K562 (cell line): ENCODE measurements around the gene FNDC11. TPM values are rescaled to one million over a fixed set of nuclear protein-coding genes. Genes with fewer than 3 reads are reported as not detected.

Experiments
- ATF7 ChIP-seq: fragments of 450-650 bp; IDR thresholded peaks from 2 replicates; pipeline ENCODE4 v1.7.1; 2014; ENCODE audit warnings: mild to moderate bottlenecking, moderate library complexity
- CEBPB ChIP-seq: fragments of 450-650 bp; IDR thresholded peaks from 2 replicates; pipeline ENCODE4 v1.6.1; 2016; ENCODE audit warnings: missing genetic modification characterization, missing compliant biosample characterization
- FIP1L1 ChIP-seq: fragments of 200-400 bp; formaldehyde crosslinking; IDR thresholded peaks from 2 replicates; pipeline ENCODE4 v1.6.1; 2018; ENCODE audit warnings: mild to moderate bottlenecking, low read depth, low read length; ENCODE audit not compliant: poor library complexity, severe bottlenecking
- HMGN3 ChIP-seq: IDR thresholded peaks from 2 replicates; pipeline ENCODE4 v1.6.1; 2011; ENCODE audit warnings: borderline replicate concordance, low read depth, mild to moderate bottlenecking, mixed read lengths, low read length; ENCODE audit not compliant: insufficient read length; ENCODE audit errors: extremely low read depth
- JUND ChIP-seq, 2 experiments: IDR thresholded peaks; 2 replicates in 1 of 2; 3 replicates in 1 of 2; pipeline ENCODE4 v1.6.1; 2011; ENCODE audit warnings: borderline replicate concordance in 2 of 2, low read depth in 2 of 2, low read length in 2 of 2, improper control_type of control experiment in 1 of 2, missing biosample characterization in 1 of 2, missing genetic modification characterization in 1 of 2, missing genetic modification reagents in 1 of 2
- NRF1 ChIP-seq, 2 experiments: fragments of 450-650 bp; IDR thresholded peaks in 1 of 2; conservative IDR thresholded peaks in 1 of 2; 2 replicates each; pipeline ENCODE4 v1.6.1; 2014; ENCODE audit warnings: mild to moderate bottlenecking in 2 of 2
- SMAD4 ChIP-seq: fragments of 250-450 bp; sonication (Bioruptor Pico); conservative IDR thresholded peaks from 2 replicates; pipeline ENCODE4 v1.8.0; 2021; ENCODE audit warnings: inconsistent platforms, mild to moderate bottlenecking, moderate library complexity
- ZKSCAN8 ChIP-seq: fragments of 200-800 bp; sonication (Bioruptor generic); IDR thresholded peaks from 2 replicates; pipeline ENCODE4 v1.6.1; 2016; ENCODE audit warnings: missing genetic modification characterization, missing compliant biosample characterization
- polyA plus RNA-seq, 8 experiments: library from polyadenylated mRNA; depleted of rRNA in 4 of 8; stranded (reverse) in 5 of 8; unstranded in 3 of 8; fragments of >200 nt; fragmentation: Nextera tagmentation in 2 of 8; fragmentation: Illumina TruSeq in 1 of 8; extraction: Ambion mirVana in 2 of 8; extraction: Trizol in 1 of 8; gene quantifications; 2 replicates each; pipeline versions ENCODE4 v1.2.1 to v1.2.3, GENCODE V29; 2011 to 2014; ENCODE audit warnings: inconsistent platforms in 1 of 8, missing spikeins in 1 of 8
- total RNA-seq, 7 experiments: library from RNA; depleted of rRNA in 6 of 7; stranded (reverse); fragments of >200 nt in 6 of 7; fragmentation: Illumina TruSeq in 2 of 7; extraction: Trizol in 2 of 7; gene quantifications; 2 replicates each; pipeline versions ENCODE4 v1.2.1 to v1.2.3, GENCODE V29; 2011 to 2021; ENCODE audit warnings: low replicate concordance in 1 of 7
- TF ChIP-seq, protein P1 (sequence below), 2 experiments: fragments of 450-650 bp in 1 of 2; sonication (generic) in 1 of 2; formaldehyde crosslinking in 1 of 2; IDR thresholded peaks in 1 of 2; conservative IDR thresholded peaks in 1 of 2; 2 replicates each; pipeline versions ENCODE4 v1.6.1 to v1.8.1; 2016 to 2023; ENCODE audit warnings: mild to moderate bottlenecking in 2 of 2, moderate library complexity in 2 of 2, inconsistent platforms in 1 of 2, missing genetic modification reagents in 1 of 2
- TF ChIP-seq, protein P2 (sequence below), 2 experiments: fragments of 450-650 bp; formaldehyde crosslinking in 1 of 2; IDR thresholded peaks; 2 replicates each; pipeline versions ENCODE4 v1.4.0 to v1.6.1; 2014 to 2020; ENCODE audit warnings: mild to moderate bottlenecking in 2 of 2, borderline replicate concordance in 1 of 2, low read depth in 1 of 2
- TF ChIP-seq, protein P3 (sequence below): sonication (generic); formaldehyde crosslinking; IDR thresholded peaks from 2 replicates; pipeline ENCODE4 v1.8.1; 2023; ENCODE audit warnings: mild to moderate bottlenecking, missing genetic modification reagents

The FNDC11 gene
- total and polyA plus RNA-seq, 9 of the 15 experiments (the other 6 are each of a cell fraction or from before 2014, with no cell fraction given): 0.08 to 2.3 (median 0.64) TPM; not detected in 2

GRCh38 chr20:63574829-63575743 lies 21.1 kb downstream of the FNDC11 start (continued):
- TF ChIP-seq FIP1L1 (no peak), HMGN3 (peak; percentile 18), CEBPB (tag) (peak; percentile 85), SMAD4 (peak; percentile 37; the same call in 1 of the 2 replicates), JUND (IDR thresholded peaks at IDR 0.05; ENCODE audit: borderline replicate concordance, low read depth, low read length) (0 out of 2 replicates have a peak, but pooled peaks have one; percentile 19), JUND (tag; IDR thresholded peaks at IDR 0.05; ENCODE audit: borderline replicate concordance, low read depth, low read length) (no peak), NRF1 (conservative IDR thresholded peaks at IDR 0.05 in 1 of 2, IDR thresholded peaks at IDR 0.05 in 1 of 2) (0 out of 4 replicates have a peak, but pooled peaks of 1 of the 2 experiments have one; percentile 9), ZKSCAN8 (no peak), ATF7 (peak; percentile 66)
- TF ChIP-seq, protein P1, sequence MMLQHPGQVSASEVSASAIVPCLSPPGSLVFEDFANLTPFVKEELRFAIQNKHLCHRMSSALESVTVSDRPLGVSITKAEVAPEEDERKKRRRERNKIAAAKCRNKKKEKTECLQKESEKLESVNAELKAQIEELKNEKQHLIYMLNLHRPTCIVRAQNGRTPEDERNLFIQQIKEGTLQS (IDR thresholded peaks at IDR 0.05): peak; percentile 93
- TF ChIP-seq, protein P1 (CRISPR knock-in tag; conservative IDR thresholded peaks at IDR 0.05): no peak
- TF ChIP-seq, protein P2, sequence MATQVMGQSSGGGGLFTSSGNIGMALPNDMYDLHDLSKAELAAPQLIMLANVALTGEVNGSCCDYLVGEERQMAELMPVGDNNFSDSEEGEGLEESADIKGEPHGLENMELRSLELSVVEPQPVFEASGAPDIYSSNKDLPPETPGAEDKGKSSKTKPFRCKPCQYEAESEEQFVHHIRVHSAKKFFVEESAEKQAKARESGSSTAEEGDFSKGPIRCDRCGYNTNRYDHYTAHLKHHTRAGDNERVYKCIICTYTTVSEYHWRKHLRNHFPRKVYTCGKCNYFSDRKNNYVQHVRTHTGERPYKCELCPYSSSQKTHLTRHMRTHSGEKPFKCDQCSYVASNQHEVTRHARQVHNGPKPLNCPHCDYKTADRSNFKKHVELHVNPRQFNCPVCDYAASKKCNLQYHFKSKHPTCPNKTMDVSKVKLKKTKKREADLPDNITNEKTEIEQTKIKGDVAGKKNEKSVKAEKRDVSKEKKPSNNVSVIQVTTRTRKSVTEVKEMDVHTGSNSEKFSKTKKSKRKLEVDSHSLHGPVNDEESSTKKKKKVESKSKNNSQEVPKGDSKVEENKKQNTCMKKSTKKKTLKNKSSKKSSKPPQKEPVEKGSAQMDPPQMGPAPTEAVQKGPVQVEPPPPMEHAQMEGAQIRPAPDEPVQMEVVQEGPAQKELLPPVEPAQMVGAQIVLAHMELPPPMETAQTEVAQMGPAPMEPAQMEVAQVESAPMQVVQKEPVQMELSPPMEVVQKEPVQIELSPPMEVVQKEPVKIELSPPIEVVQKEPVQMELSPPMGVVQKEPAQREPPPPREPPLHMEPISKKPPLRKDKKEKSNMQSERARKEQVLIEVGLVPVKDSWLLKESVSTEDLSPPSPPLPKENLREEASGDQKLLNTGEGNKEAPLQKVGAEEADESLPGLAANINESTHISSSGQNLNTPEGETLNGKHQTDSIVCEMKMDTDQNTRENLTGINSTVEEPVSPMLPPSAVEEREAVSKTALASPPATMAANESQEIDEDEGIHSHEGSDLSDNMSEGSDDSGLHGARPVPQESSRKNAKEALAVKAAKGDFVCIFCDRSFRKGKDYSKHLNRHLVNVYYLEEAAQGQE (IDR thresholded peaks at IDR 0.05; ENCODE audit: borderline replicate concordance): 0 out of 2 replicates have a peak, but pooled peaks have one; percentile 22
- TF ChIP-seq, protein P2 (CRISPR knock-in tag; IDR thresholded peaks at IDR 0.05; ENCODE audit: low read depth): no peak
- TF ChIP-seq, protein P3, sequence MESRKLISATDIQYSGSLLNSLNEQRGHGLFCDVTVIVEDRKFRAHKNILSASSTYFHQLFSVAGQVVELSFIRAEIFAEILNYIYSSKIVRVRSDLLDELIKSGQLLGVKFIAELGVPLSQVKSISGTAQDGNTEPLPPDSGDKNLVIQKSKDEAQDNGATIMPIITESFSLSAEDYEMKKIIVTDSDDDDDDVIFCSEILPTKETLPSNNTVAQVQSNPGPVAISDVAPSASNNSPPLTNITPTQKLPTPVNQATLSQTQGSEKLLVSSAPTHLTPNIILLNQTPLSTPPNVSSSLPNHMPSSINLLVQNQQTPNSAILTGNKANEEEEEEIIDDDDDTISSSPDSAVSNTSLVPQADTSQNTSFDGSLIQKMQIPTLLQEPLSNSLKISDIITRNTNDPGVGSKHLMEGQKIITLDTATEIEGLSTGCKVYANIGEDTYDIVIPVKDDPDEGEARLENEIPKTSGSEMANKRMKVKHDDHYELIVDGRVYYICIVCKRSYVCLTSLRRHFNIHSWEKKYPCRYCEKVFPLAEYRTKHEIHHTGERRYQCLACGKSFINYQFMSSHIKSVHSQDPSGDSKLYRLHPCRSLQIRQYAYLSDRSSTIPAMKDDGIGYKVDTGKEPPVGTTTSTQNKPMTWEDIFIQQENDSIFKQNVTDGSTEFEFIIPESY (CRISPR knock-in tag): peak; percentile 95
